ENCODE results near the gene TEX12.

The TEX12 gene

GRCh38 chr11:112156956-112157766, 10.0 kb upstream of the TEX12 start:
- H3K4me3 ChIP-seq (ENCODE audit: insufficient read depth, low read length, poor library complexity, severe bottlenecking): no peak overlapping the region
- no peak overlapping the region for H3K4me2 ChIP-seq (ENCODE audit: low read depth, low read length, poor library complexity, severe bottlenecking)
- no peaks in the 10 kb centered on the region for H4K20me1 ChIP-seq (ENCODE audit: low read depth, low read length)
- no peaks in the 10 kb centered on the region for H3K9me3 ChIP-seq (ENCODE audit: insufficient read depth, low read length)
- no peaks in the 10 kb centered on the region for H3F3A ChIP-seq (ENCODE audit: insufficient read depth)
- no peaks in the 10 kb centered on the region for H3K79me2 ChIP-seq (ENCODE audit: insufficient read depth, low read length)
- no peak for TF ChIP-seq EZH2phosphoT487 (conservative IDR thresholded peaks at IDR 0.05; ENCODE audit: low read length)
- no peak for TF ChIP-seq CTCF (IDR thresholded peaks at IDR 0.05; ENCODE audit: insufficient read depth, low read length, poor library complexity, severe bottlenecking)
- no peak overlapping the region for H2AFZ ChIP-seq (ENCODE audit: low read depth, low read length, severe bottlenecking)
- H3K9ac ChIP-seq (ENCODE audit: low read length): no peak overlapping the region
- no peaks in the 10 kb centered on the region for H3K36me3 ChIP-seq (ENCODE audit: low read length)
- H3K9me2 ChIP-seq (replicated peaks; ENCODE audit: insufficient read depth, low read length): no peaks in the 10 kb centered on the region
- H3K27ac ChIP-seq (ENCODE audit: low read depth, low read length): no peak overlapping the region
- no peaks in the 10 kb centered on the region for H3K27me3 ChIP-seq (ENCODE audit: low read length)

GRCh38 chr11:112159098-112160065, 7.8 kb upstream of the TEX12 start:
- TF ChIP-seq EZH2phosphoT487 (conservative IDR thresholded peaks at IDR 0.05; ENCODE audit: low read length) (no peak), CTCF (IDR thresholded peaks at IDR 0.05; ENCODE audit: insufficient read depth, low read length, poor library complexity, severe bottlenecking) (no peak)
- Histone ChIP-seq H3K4me3 (ENCODE audit: insufficient read depth, low read length, poor library complexity, severe bottlenecking) (no peak overlapping the region), H3K9me3 (ENCODE audit: insufficient read depth, low read length) (no peaks in the 10 kb centered on the region), H3K27me3 (ENCODE audit: low read length) (no peaks in the 10 kb centered on the region), H2AFZ (ENCODE audit: low read depth, low read length, severe bottlenecking) (no peak overlapping the region), H3K79me2 (ENCODE audit: insufficient read depth, low read length) (no peaks in the 10 kb centered on the region), H3K27ac (ENCODE audit: low read depth, low read length) (no peak overlapping the region), H3K9me2 (replicated peaks; ENCODE audit: insufficient read depth, low read length) (no peaks in the 10 kb centered on the region), H3K36me3 (ENCODE audit: low read length) (no peaks in the 10 kb centered on the region), H3K4me2 (ENCODE audit: low read depth, low read length, poor library complexity, severe bottlenecking) (no peak overlapping the region), H4K20me1 (ENCODE audit: low read depth, low read length) (no peaks in the 10 kb centered on the region), H3K9ac (ENCODE audit: low read length) (no peak overlapping the region), H3F3A (ENCODE audit: insufficient read depth) (no peaks in the 10 kb centered on the region)

GRCh38 chr11:112160091-112160848, 6.9 kb upstream of the TEX12 start:
- H2AFZ ChIP-seq (ENCODE audit: low read depth, low read length, severe bottlenecking): no peak overlapping the region
- H3K27me3 ChIP-seq (ENCODE audit: low read length): no peaks in the 10 kb centered on the region
- H3K36me3 ChIP-seq (ENCODE audit: low read length): no peaks in the 10 kb centered on the region
- H3K79me2 ChIP-seq (ENCODE audit: insufficient read depth, low read length): no peaks in the 10 kb centered on the region
- no peaks in the 10 kb centered on the region for H3F3A ChIP-seq (ENCODE audit: insufficient read depth)
- H3K4me3 ChIP-seq (ENCODE audit: insufficient read depth, low read length, poor library complexity, severe bottlenecking): no peak overlapping the region
- TF ChIP-seq CTCF (IDR thresholded peaks at IDR 0.05; ENCODE audit: insufficient read depth, low read length, poor library complexity, severe bottlenecking) (no peak), EZH2phosphoT487 (conservative IDR thresholded peaks at IDR 0.05; ENCODE audit: low read length) (no peak)
- H3K27ac ChIP-seq (ENCODE audit: low read depth, low read length): no peak overlapping the region
- H4K20me1 ChIP-seq (ENCODE audit: low read depth, low read length): no peaks in the 10 kb centered on the region
- no peaks in the 10 kb centered on the region for H3K9me3 ChIP-seq (ENCODE audit: insufficient read depth, low read length)
- H3K4me2 ChIP-seq (ENCODE audit: low read depth, low read length, poor library complexity, severe bottlenecking): no peak overlapping the region
- H3K9ac ChIP-seq (ENCODE audit: low read length): no peak overlapping the region
- no peaks in the 10 kb centered on the region for H3K9me2 ChIP-seq (replicated peaks; ENCODE audit: insufficient read depth, low read length)

Data from SU-DHL-6 (cell line).